GM19467 (cell line): ENCODE data around the gene ATP4B.

Experiments
- ATAC-seq: cut with Tn5 transposase; IDR thresholded peaks from one replicate; pipeline ENCODE4 v1.9.1; 2021; ENCODE audit warnings: mild to moderate bottlenecking, moderate library complexity; ENCODE audit not compliant: unreplicated experiment

Gene ATP4B

GRCh38 chr13:113657851-113658741 lies at the start of gene ATP4B:
ATP4B (minus strand) TSS chr13:113658198; CDS start chr13:113658144, 54 bp downstream.
- ATAC-seq = no peak

- no peak for ATAC-seq
Measured at GRCh38 chr13:113672002-113672651, 14.1 kb upstream of the ATP4B start.

- no peak for ATAC-seq
Measured at GRCh38 chr13:113671066-113672001, 13.3 kb upstream of the ATP4B start.

- ATAC-seq = no peak
Measured at GRCh38 chr13:113670541-113670940, 12.5 kb upstream of the ATP4B start.

- ATAC-seq = no peak
Measured at GRCh38 chr13:113669755-113670341, 11.8 kb upstream of the ATP4B start.

GRCh38 chr13:113669231-113669754 lies 11.3 kb upstream of the ATP4B start:
- ATAC-seq = no peak

GRCh38 chr13:113668491-113668971 lies 10.5 kb upstream of the ATP4B start:
- no peak for ATAC-seq

GRCh38 chr13:113667771-113668490 lies 9.9 kb upstream of the ATP4B start:
- no peak for ATAC-seq

GRCh38 chr13:113666951-113667701 lies 9.1 kb upstream of the ATP4B start, which contains the start of gene GRK1:
GRK1 (plus strand) TSS chr13:113667219; CDS start chr13:113667387, 168 bp downstream.
- no peak for ATAC-seq

- ATAC-seq = no peak
Measured at GRCh38 chr13:113666329-113666670, 8.3 kb upstream of the ATP4B start.

GRCh38 chr13:113665597-113666328 lies 7.8 kb upstream of the ATP4B start:
- no peak for ATAC-seq

- ATAC-seq = no peak
Measured at GRCh38 chr13:113664751-113665596, 7.0 kb upstream of the ATP4B start.

GRCh38 chr13:113663934-113664333 lies 5.9 kb upstream of the ATP4B start:
- no peak for ATAC-seq

- ATAC-seq = no peak
Measured at GRCh38 chr13:113661509-113661908, 3.5 kb upstream of the ATP4B start.

- no peak for ATAC-seq
Measured at GRCh38 chr13:113660066-113660465, 2.1 kb upstream of the ATP4B start.

- no peak for ATAC-seq
Measured at GRCh38 chr13:113659337-113659736, 1.3 kb upstream of the ATP4B start.

GRCh38 chr13:113658836-113659235 lies 838 bp upstream of the ATP4B start:
- no peak for ATAC-seq
